Keratinocyte (primary cell): ENCODE results near the gene AKAP6. TPM values are rescaled to one million over a fixed set of nuclear protein-coding genes. Genes with fewer than 3 reads are reported as not detected.

Experiments
- DNase-seq: peaks from one replicate; pipeline ENCODE4 v3.0.0-alpha.2; 2011; ENCODE audit warnings: low read depth, missing footprints, low spot score
- FAIRE-seq: peaks from 2 replicates; lab custom pipeline; 2011; peaks lifted over from hg19 to GRCh38; lab: Jason Lieb, UNC
- H2AFZ ChIP-seq: 2 replicates; pipeline ENCODE4 v1.6.0; 2012; ENCODE audit warnings: low read length, control low read depth, inconsistent platforms; ENCODE audit not compliant: control insufficient read depth
- H3K27ac ChIP-seq: 2 replicates; pipeline ENCODE4 v1.5.1; 2011; ENCODE audit warnings: low read length; ENCODE audit not compliant: control insufficient read depth, insufficient read depth
- H3K27me3 ChIP-seq: 3 replicates; pipeline ENCODE4 v1.6.0; 2011; ENCODE audit warnings: low read length; ENCODE audit not compliant: control insufficient read depth, insufficient read depth; ENCODE audit errors: extremely low read depth
- H3K36me3 ChIP-seq, 2 experiments: 2 replicates in 1 of 2; 3 replicates in 1 of 2; pipeline ENCODE4 v1.5.1; 2011; ENCODE audit warnings: low read length in 2 of 2, mild to moderate bottlenecking in 1 of 2; ENCODE audit not compliant: control insufficient read depth in 2 of 2, insufficient read depth in 2 of 2; ENCODE audit errors: extremely low read depth in 1 of 2
- H3K4me1 ChIP-seq: 3 replicates; pipeline ENCODE4 v1.5.1; 2011; ENCODE audit warnings: low read length; ENCODE audit not compliant: control insufficient read depth, insufficient read depth; ENCODE audit errors: extremely low read depth
- H3K4me2 ChIP-seq: 3 replicates; pipeline ENCODE4 v1.6.0; 2011; ENCODE audit warnings: low read depth, low read length; ENCODE audit not compliant: control insufficient read depth, insufficient read depth; ENCODE audit errors: extremely low read depth
- H3K4me3 ChIP-seq, 3 experiments: fragments of 200-600 bp in 1 of 3; sonication (generic) in 1 of 3; 2 replicates in 2 of 3; 3 replicates in 1 of 3; pipeline ENCODE4 v1.5.1; 2011 to 2016; ENCODE audit warnings: low read length in 3 of 3, mild to moderate bottlenecking in 3 of 3, control low read depth in 2 of 3, inconsistent platforms in 1 of 3, low read depth in 1 of 3, mixed read lengths in 1 of 3, mixed run types in 1 of 3, moderate library complexity in 1 of 3; ENCODE audit not compliant: control insufficient read depth in 2 of 3, insufficient read depth in 2 of 3; ENCODE audit errors: extremely low read depth in 1 of 3
- H3K79me2 ChIP-seq: 2 replicates; pipeline ENCODE4 v1.6.0; 2012; ENCODE audit warnings: low read length; ENCODE audit not compliant: control insufficient read depth, insufficient read depth
- H3K9ac ChIP-seq: 3 replicates; pipeline ENCODE4 v1.6.0; 2011; ENCODE audit warnings: low read length; ENCODE audit not compliant: control insufficient read depth, insufficient read depth; ENCODE audit errors: extremely low read depth
- H3K9me1 ChIP-seq: 3 replicates; pipeline ENCODE4 v1.6.0; 2011; ENCODE audit warnings: low read length; ENCODE audit not compliant: control insufficient read depth, insufficient read depth; ENCODE audit errors: extremely low read depth
- H3K9me3 ChIP-seq: 2 replicates; pipeline ENCODE4 v1.5.1; 2012; ENCODE audit warnings: low read depth, low read length; ENCODE audit not compliant: control insufficient read depth
- H4K20me1 ChIP-seq: 3 replicates; pipeline ENCODE4 v1.6.0; 2011; ENCODE audit warnings: low read length; ENCODE audit not compliant: control insufficient read depth, insufficient read depth; ENCODE audit errors: extremely low read depth
- CTCF ChIP-seq, 3 experiments: IDR thresholded peaks in 1 of 3; conservative IDR thresholded peaks in 1 of 3; optimal IDR thresholded peaks in 1 of 3; 2 replicates in 2 of 3; 3 replicates in 1 of 3; pipeline versions ENCODE3 to v1.5.1; 2011; ENCODE audit warnings: low read length in 3 of 3, mild to moderate bottlenecking in 3 of 3, moderate library complexity in 2 of 3, control low read depth in 1 of 3, inconsistent platforms in 1 of 3; ENCODE audit not compliant: insufficient read depth in 2 of 3; ENCODE audit errors: extremely low read depth in 1 of 3
- EZH2 ChIP-seq: IDR thresholded peaks from one replicate; pipeline ENCODE4 v1.6.1; 2012; ENCODE audit warnings: inconsistent platforms, mild to moderate bottlenecking, low read length, moderate library complexity
- dilution Hi-C: fragments of 300-500 bp; cut with MboI; formaldehyde crosslinking; loops from one replicate; pipeline ENCODE4 v1.7.0; 2020; ENCODE audit warnings: low sequenced_read_pairs; ENCODE audit not compliant: extremely low pct_ligation_motif_present
- polyA plus RNA-seq, 5 experiments: library from polyadenylated mRNA; depleted of rRNA in 3 of 5; stranded (reverse) in 3 of 5; stranded (forward) in 1 of 5; unstranded in 1 of 5; fragments of >200 nt; gene quantifications; 1 replicate in 1 of 5; 2 replicates in 3 of 5; 3 replicates in 1 of 5; pipeline versions ENCODE4 v1.2.1 to v1.2.3, GENCODE V29; 2011 to 2012; ENCODE audit warnings: missing spikeins in 2 of 5, low read depth in 1 of 5, low replicate concordance in 1 of 5

Gene AKAP6
- polyA plus RNA-seq, 1 donor (not counting 4 experiments of a cell fraction or from before 2014, with no cell fraction given), result 2.0 TPM

GRCh38 chr14:32510815-32511214 lies 181.7 kb downstream of the AKAP6 start:
- Histone ChIP-seq H3K79me2 (no peaks in the 10 kb centered on the region), H3K27ac (no peak overlapping the region), H3K4me1 (peaks cover 27% of the 10 kb centered on the region), H2AFZ (no peak overlapping the region), H3K9me1 (no peaks in the 10 kb centered on the region), H3K9ac (no peak overlapping the region), H4K20me1 (no peaks in the 10 kb centered on the region), H3K36me3 (no peaks in the 10 kb centered on the region), H3K27me3 (no peaks in the 10 kb centered on the region), H3K4me3 (no peak overlapping the region), H3K4me2 (no peak overlapping the region), H3K9me3 (no peaks in the 10 kb centered on the region)
- FAIRE-seq (no peak), DNase-seq (no peak)
- dilution Hi-C loops, result no loop called here
- no peak for TF ChIP-seq CTCF (optimal IDR thresholded peaks at IDR 0.05 in 1 of 3, IDR thresholded peaks at IDR 0.05 in 1 of 3, conservative IDR thresholded peaks at IDR 0.05 in 1 of 3; ENCODE audit: extremely low read depth in 1 of 3, insufficient read depth in 2 of 3, low read length in 3 of 3)
- TF ChIP-seq EZH2, result no peak

- no peaks in the 10 kb centered on the region for H4K20me1 ChIP-seq
- no peaks in the 10 kb centered on the region for H3K9me3 ChIP-seq
- H3K9ac ChIP-seq, result no peak overlapping the region
- H3K27me3 ChIP-seq, result no peaks in the 10 kb centered on the region
- H3K79me2 ChIP-seq, result no peaks in the 10 kb centered on the region
- H3K9me1 ChIP-seq, result no peaks in the 10 kb centered on the region
- H3K27ac ChIP-seq, result no peak overlapping the region
- no peak for FAIRE-seq
- DNase-seq, result no peak
- H3K4me3 ChIP-seq, result no peak overlapping the region
- no peak overlapping the region for H2AFZ ChIP-seq
- no peak for TF ChIP-seq CTCF (optimal IDR thresholded peaks at IDR 0.05 in 1 of 3, IDR thresholded peaks at IDR 0.05 in 1 of 3, conservative IDR thresholded peaks at IDR 0.05 in 1 of 3; ENCODE audit: extremely low read depth in 1 of 3, insufficient read depth in 2 of 3, low read length in 3 of 3)
- dilution Hi-C loops, result no loop called here
- H3K36me3 ChIP-seq, result no peaks in the 10 kb centered on the region
- peaks cover 23% of the 10 kb centered on the region for H3K4me1 ChIP-seq
- H3K4me2 ChIP-seq, result no peak overlapping the region
Observed at GRCh38 chr14:32512348-32512747, 183.2 kb downstream of the AKAP6 start.
